Transverse colon (tissue), 3 donors: ENCODE results near the gene TNS4.

Source experiments
- CTCF ChIP-seq, 5 experiments: fragments of 200-600 bp in 3 of 5; fragments of 450-650 bp in 2 of 5; sonication (generic) in 3 of 5; IDR thresholded peaks; 1 replicate in 2 of 5; 2 replicates in 3 of 5; pipeline ENCODE4 v1.5.1; 2016 to 2017; ENCODE audit warnings: antibody characterized with exemption in 5 of 5, inconsistent platforms in 3 of 5, mild to moderate bottlenecking in 2 of 5, moderate library complexity in 1 of 5
- POLR2A ChIP-seq: fragments of 450-650 bp; IDR thresholded peaks from one replicate; pipeline ENCODE4 v1.6.1; 2016; ENCODE audit warnings: antibody characterized with exemption, mild to moderate bottlenecking, moderate library complexity

GRCh38 chr17:40484285-40484972 is 17.0 kb downstream of the TNS4 start:
- no peak for TF ChIP-seq POLR2A
- TF ChIP-seq CTCF (IDR thresholded peaks at IDR 0.05) = no peak
